WTC11 (cell line): ENCODE results near the gene RPL34. TPM values are rescaled to one million over a fixed set of nuclear protein-coding genes. Genes with fewer than 3 reads are reported as not detected.

Source experiments
- ATAC-seq: fragments of 200-7000 bp; cut with Tn5 transposase; 2 replicates; pipeline ENCODE4 v1.10.0; 2021; ENCODE audit warnings: mild to moderate bottlenecking, moderate library complexity
- CTCF ChIA-PET: fragments of 300-600 bp; sonication (Branson Sonifier 250); formaldehyde crosslinking; loops from one replicate; lab custom pipeline; 2021; ENCODE audit warnings: antibody characterized with exemption; lab: Charles Lee
- POLR2A ChIA-PET: fragments of 350-600 bp; sonication (Branson Sonifier 250); formaldehyde crosslinking; loops from one replicate; lab custom pipeline; 2021; ENCODE audit warnings: antibody characterized with exemption; lab: Charles Lee
- DNase-seq: peaks from one replicate; pipeline ENCODE4 v3.0.0; 2021; ENCODE audit warnings: low spot score
- H3K27ac Mint-ChIP-seq: 2 replicates; pipeline ENCODE4 v1.8.0; 2021; ENCODE audit warnings: mixed read lengths
- H3K27me3 Mint-ChIP-seq: 2 replicates; pipeline ENCODE4 v1.8.0; 2021; ENCODE audit warnings: low read depth, mild to moderate bottlenecking, moderate library complexity, mixed read lengths
- H3K36me3 Mint-ChIP-seq: 2 replicates; pipeline ENCODE4 v1.8.0; 2021; ENCODE audit warnings: mixed read lengths
- H3K4me1 Mint-ChIP-seq: 2 replicates; pipeline ENCODE4 v1.8.0; 2022; ENCODE audit warnings: mixed read lengths
- H3K4me3 Mint-ChIP-seq: 2 replicates; pipeline ENCODE4 v1.8.0; 2021; ENCODE audit warnings: mild to moderate bottlenecking, moderate library complexity, mixed read lengths
- H3K9me3 Mint-ChIP-seq: 2 replicates; pipeline ENCODE4 v1.8.0; 2021; ENCODE audit warnings: mixed read lengths
- CREB1 ChIP-seq: sonication (generic); formaldehyde crosslinking; IDR thresholded peaks from 2 replicates; pipeline ENCODE4 v1.8.0; 2023; ENCODE audit warnings: mild to moderate bottlenecking, missing genetic modification reagents
- ESRRA ChIP-seq: sonication (generic); formaldehyde crosslinking; IDR thresholded peaks from 2 replicates; pipeline ENCODE4 v1.8.1; 2022; ENCODE audit warnings: mild to moderate bottlenecking, missing genetic modification reagents, borderline replicate concordance
- FOXJ3 ChIP-seq: sonication (generic); formaldehyde crosslinking; IDR thresholded peaks from 2 replicates; pipeline ENCODE4 v1.9.0; 2021; ENCODE audit warnings: missing genetic modification reagents, mild to moderate bottlenecking, borderline replicate concordance
- FOXK1 ChIP-seq: sonication (generic); formaldehyde crosslinking; IDR thresholded peaks from 2 replicates; pipeline ENCODE4 v1.8.0; 2022; ENCODE audit warnings: mild to moderate bottlenecking, moderate library complexity, missing genetic modification reagents
- FOXP1 ChIP-seq: sonication (generic); formaldehyde crosslinking; IDR thresholded peaks from 2 replicates; pipeline ENCODE4 v1.8.0; 2022; ENCODE audit warnings: missing genetic modification reagents, mild to moderate bottlenecking, moderate library complexity, borderline replicate concordance
- GABPB1 ChIP-seq: sonication (generic); formaldehyde crosslinking; IDR thresholded peaks from 2 replicates; pipeline ENCODE4 v1.8.1; 2023; ENCODE audit warnings: mild to moderate bottlenecking, missing genetic modification reagents
- HMGA2 ChIP-seq: fragments of 250-450 bp; sonication (Bioruptor Pico); IDR thresholded peaks from 2 replicates; pipeline ENCODE4 v1.4.0; 2021; ENCODE audit warnings: mild to moderate bottlenecking, moderate library complexity
- JAZF1 ChIP-seq: fragments of 250-450 bp; sonication (Bioruptor Pico); IDR thresholded peaks from 2 replicates; pipeline ENCODE4 v1.9.0; 2021; ENCODE audit warnings: moderate library complexity, mild to moderate bottlenecking, inconsistent platforms
- NR2C2 ChIP-seq: sonication (generic); formaldehyde crosslinking; IDR thresholded peaks from 2 replicates; pipeline ENCODE4 v1.8.0; 2022; ENCODE audit warnings: mild to moderate bottlenecking, missing genetic modification reagents
- NR3C1 ChIP-seq: sonication (generic); formaldehyde crosslinking; conservative IDR thresholded peaks from 2 replicates; pipeline ENCODE4 v1.8.1; 2023; ENCODE audit warnings: low read depth, mild to moderate bottlenecking, missing genetic modification reagents
- SMAD3 ChIP-seq: sonication (generic); formaldehyde crosslinking; IDR thresholded peaks from 2 replicates; pipeline ENCODE4 v1.8.0; 2022; ENCODE audit warnings: missing genetic modification reagents, mild to moderate bottlenecking, borderline replicate concordance
- TCF7 ChIP-seq: sonication (generic); formaldehyde crosslinking; IDR thresholded peaks from 2 replicates; pipeline ENCODE4 v1.8.0; 2022; ENCODE audit warnings: mild to moderate bottlenecking, low read depth, missing genetic modification reagents, moderate library complexity
- TEAD1 ChIP-seq: sonication (generic); formaldehyde crosslinking; IDR thresholded peaks from 2 replicates; pipeline ENCODE4 v1.8.0; 2022; ENCODE audit warnings: mild to moderate bottlenecking, missing genetic modification reagents
- ZNF121 ChIP-seq: sonication (generic); formaldehyde crosslinking; IDR thresholded peaks from 2 replicates; pipeline ENCODE4 v1.8.0; 2023; ENCODE audit warnings: missing genetic modification reagents
- ZNF138 ChIP-seq: sonication (generic); formaldehyde crosslinking; conservative IDR thresholded peaks from 2 replicates; pipeline ENCODE4 v1.8.1; 2022; ENCODE audit warnings: mild to moderate bottlenecking, moderate library complexity, missing genetic modification reagents
- ZNF219 ChIP-seq: sonication (generic); formaldehyde crosslinking; IDR thresholded peaks from 2 replicates; pipeline ENCODE4 v1.8.0; 2023; ENCODE audit warnings: missing genetic modification reagents, mild to moderate bottlenecking, borderline replicate concordance
- ZNF423 ChIP-seq: fragments of 250-450 bp; sonication (Bioruptor Pico); IDR thresholded peaks from 2 replicates; pipeline ENCODE4 v2.1.2; 2022; ENCODE audit warnings: mild to moderate bottlenecking, moderate library complexity
- total RNA-seq: library from RNA; stranded (reverse); gene quantifications from 3 replicates; pipeline ENCODE4 v1.2.3, GENCODE V29; 2021
- TF ChIP-seq, protein P1 (sequence below): sonication (generic); formaldehyde crosslinking; IDR thresholded peaks from 2 replicates; pipeline ENCODE4 v1.8.1; 2023; ENCODE audit warnings: mild to moderate bottlenecking, missing genetic modification reagents
- TF ChIP-seq, protein P2 (sequence below): sonication (generic); formaldehyde crosslinking; IDR thresholded peaks from 2 replicates; pipeline ENCODE4 v1.8.1; 2022; ENCODE audit warnings: mild to moderate bottlenecking, missing genetic modification reagents, moderate library complexity, borderline replicate concordance
- TF ChIP-seq, protein P3 (sequence below): sonication (generic); formaldehyde crosslinking; IDR thresholded peaks from 2 replicates; pipeline ENCODE4 v1.8.1; 2023; ENCODE audit warnings: mild to moderate bottlenecking, moderate library complexity, missing genetic modification reagents
- TF ChIP-seq, protein P4 (sequence below): sonication (generic); formaldehyde crosslinking; IDR thresholded peaks from 2 replicates; pipeline ENCODE4 v1.8.0; 2022; ENCODE audit warnings: mild to moderate bottlenecking, missing genetic modification reagents
- TF ChIP-seq, protein P5 (sequence below): fragments of 250-450 bp; sonication (Bioruptor Pico); IDR thresholded peaks from 2 replicates; pipeline ENCODE4 v1.9.0; 2021; ENCODE audit warnings: moderate library complexity, mild to moderate bottlenecking, inconsistent platforms, borderline replicate concordance
- TF ChIP-seq, protein P6 (sequence below): sonication (generic); formaldehyde crosslinking; conservative IDR thresholded peaks from 2 replicates; pipeline ENCODE4 v1.8.1; 2023; ENCODE audit warnings: mild to moderate bottlenecking, low read depth, missing genetic modification reagents, moderate library complexity
- TF ChIP-seq, protein P7 (sequence below): sonication (generic); formaldehyde crosslinking; IDR thresholded peaks from 2 replicates; pipeline ENCODE4 v1.8.1; 2022; ENCODE audit warnings: mild to moderate bottlenecking, moderate library complexity, missing genetic modification reagents

RPL34 gene
- total RNA-seq, 1 experiment from 2014 or later = 1,253 TPM

DNA sequence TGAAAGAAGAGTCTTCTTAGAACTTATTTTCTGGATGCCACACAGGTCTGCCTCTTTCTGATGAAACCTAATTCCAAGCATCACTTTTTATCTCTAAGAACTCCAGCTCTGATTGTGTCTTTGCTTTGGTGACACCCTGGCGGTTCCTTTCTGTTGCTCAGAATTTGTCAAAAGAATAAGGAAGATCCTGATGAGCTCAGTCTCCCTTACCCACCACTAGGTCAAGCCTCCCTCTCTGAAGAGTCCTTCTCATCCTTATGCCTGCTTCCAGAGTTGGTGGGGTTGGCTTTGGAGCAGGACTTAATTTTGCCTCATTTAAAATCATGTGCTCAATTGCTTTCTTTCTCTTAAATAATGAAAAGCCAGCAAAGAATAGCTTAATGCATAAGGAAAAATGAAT is 31.5 kb upstream of the RPL34 start:
- CTCF ChIA-PET = interaction anchor here (1.2 kb wide), 1 partner anchor 17 kb away, joined by 3 read pairs; no protein-coding TSS in a partner anchor

DNA sequence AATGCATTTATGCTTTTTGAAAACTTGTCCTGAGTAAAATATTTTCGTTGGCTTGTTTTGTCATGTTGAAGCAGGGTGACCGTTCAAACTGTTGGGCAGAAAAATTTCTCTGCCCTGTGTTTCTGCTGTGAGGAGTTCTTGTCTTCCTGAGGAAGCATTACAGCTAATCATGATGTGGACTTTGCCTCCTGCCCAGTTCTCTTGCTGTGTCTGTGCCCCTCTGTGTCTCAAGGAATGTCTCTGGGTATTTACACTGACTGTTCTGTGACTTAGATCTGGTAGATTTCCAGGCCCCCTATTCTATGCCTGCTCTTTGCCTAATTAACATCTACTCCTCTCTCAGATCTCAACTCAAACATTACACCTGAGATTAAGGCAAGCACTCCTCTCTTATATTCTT is 30.4 kb upstream of the RPL34 start:
- no peak for DNase-seq
- peaks cover 80% of the 10 kb centered on the region for H3K27me3 Mint-ChIP-seq
- peaks cover 7% of the 10 kb centered on the region for H3K4me1 Mint-ChIP-seq
- no peak for ATAC-seq
- ChIA-PET CTCF (no interaction called here), POLR2A (no interaction called here)
- 0 out of 2 replicates have a peak, but pooled peaks cover 3% of the 10 kb centered on the region for H3K9me3 Mint-ChIP-seq
- no peak overlapping the region for H3K27ac Mint-ChIP-seq
- no peak for TF ChIP-seq FOXP1 (CRISPR knock-in tag)
- TF ChIP-seq TEAD1 (CRISPR knock-in tag) = no peak
- TF ChIP-seq FOXJ3 = no peak
- no peak for TF ChIP-seq ZNF423
- TF ChIP-seq, protein P1, sequence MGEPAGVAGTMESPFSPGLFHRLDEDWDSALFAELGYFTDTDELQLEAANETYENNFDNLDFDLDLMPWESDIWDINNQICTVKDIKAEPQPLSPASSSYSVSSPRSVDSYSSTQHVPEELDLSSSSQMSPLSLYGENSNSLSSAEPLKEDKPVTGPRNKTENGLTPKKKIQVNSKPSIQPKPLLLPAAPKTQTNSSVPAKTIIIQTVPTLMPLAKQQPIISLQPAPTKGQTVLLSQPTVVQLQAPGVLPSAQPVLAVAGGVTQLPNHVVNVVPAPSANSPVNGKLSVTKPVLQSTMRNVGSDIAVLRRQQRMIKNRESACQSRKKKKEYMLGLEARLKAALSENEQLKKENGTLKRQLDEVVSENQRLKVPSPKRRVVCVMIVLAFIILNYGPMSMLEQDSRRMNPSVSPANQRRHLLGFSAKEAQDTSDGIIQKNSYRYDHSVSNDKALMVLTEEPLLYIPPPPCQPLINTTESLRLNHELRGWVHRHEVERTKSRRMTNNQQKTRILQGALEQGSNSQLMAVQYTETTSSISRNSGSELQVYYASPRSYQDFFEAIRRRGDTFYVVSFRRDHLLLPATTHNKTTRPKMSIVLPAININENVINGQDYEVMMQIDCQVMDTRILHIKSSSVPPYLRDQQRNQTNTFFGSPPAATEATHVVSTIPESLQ (CRISPR knock-in tag) = no peak
- TF ChIP-seq, protein P2, sequence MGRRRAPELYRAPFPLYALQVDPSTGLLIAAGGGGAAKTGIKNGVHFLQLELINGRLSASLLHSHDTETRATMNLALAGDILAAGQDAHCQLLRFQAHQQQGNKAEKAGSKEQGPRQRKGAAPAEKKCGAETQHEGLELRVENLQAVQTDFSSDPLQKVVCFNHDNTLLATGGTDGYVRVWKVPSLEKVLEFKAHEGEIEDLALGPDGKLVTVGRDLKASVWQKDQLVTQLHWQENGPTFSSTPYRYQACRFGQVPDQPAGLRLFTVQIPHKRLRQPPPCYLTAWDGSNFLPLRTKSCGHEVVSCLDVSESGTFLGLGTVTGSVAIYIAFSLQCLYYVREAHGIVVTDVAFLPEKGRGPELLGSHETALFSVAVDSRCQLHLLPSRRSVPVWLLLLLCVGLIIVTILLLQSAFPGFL (CRISPR knock-in tag) = no peak
- TF ChIP-seq FOXK1 = no peak
- TF ChIP-seq HMGA2 (CRISPR knock-in tag) = no peak
- TF ChIP-seq, protein P3, sequence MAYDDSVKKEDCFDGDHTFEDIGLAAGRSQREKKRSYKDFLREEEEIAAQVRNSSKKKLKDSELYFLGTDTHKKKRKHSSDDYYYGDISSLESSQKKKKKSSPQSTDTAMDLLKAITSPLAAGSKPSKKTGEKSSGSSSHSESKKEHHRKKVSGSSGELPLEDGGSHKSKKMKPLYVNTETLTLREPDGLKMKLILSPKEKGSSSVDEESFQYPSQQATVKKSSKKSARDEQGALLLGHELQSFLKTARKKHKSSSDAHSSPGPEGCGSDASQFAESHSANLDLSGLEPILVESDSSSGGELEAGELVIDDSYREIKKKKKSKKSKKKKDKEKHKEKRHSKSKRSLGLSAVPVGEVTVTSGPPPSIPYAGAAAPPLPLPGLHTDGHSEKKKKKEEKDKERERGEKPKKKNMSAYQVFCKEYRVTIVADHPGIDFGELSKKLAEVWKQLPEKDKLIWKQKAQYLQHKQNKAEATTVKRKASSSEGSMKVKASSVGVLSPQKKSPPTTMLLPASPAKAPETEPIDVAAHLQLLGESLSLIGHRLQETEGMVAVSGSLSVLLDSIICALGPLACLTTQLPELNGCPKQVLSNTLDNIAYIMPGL (CRISPR knock-in tag) = no peak
- TF ChIP-seq ZNF219 = no peak
- no peak for TF ChIP-seq CREB1 (CRISPR knock-in tag)
- TF ChIP-seq, protein P4, sequence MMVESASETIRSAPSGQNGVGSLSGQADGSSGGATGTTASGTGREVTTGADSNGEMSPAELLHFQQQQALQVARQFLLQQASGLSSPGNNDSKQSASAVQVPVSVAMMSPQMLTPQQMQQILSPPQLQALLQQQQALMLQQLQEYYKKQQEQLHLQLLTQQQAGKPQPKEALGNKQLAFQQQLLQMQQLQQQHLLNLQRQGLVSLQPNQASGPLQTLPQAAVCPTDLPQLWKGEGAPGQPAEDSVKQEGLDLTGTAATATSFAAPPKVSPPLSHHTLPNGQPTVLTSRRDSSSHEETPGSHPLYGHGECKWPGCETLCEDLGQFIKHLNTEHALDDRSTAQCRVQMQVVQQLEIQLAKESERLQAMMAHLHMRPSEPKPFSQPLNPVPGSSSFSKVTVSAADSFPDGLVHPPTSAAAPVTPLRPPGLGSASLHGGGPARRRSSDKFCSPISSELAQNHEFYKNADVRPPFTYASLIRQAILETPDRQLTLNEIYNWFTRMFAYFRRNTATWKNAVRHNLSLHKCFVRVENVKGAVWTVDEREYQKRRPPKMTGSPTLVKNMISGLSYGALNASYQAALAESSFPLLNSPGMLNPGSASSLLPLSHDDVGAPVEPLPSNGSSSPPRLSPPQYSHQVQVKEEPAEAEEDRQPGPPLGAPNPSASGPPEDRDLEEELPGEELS (CRISPR knock-in tag) = no peak
- no peak for TF ChIP-seq SMAD3 (CRISPR knock-in tag)
- no peak for TF ChIP-seq ZNF121 (CRISPR knock-in tag)
- TF ChIP-seq, protein P5, sequence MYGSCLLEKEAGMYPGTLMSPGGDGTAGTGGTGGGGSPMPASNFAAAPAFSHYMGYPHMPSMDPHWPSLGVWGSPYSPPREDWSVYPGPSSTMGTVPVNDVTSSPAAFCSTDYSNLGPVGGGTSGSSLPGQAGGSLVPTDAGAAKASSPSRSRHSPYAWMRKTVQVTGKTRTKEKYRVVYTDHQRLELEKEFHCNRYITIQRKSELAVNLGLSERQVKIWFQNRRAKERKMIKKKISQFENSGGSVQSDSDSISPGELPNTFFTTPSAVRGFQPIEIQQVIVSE = no peak
- no peak for TF ChIP-seq TCF7 (CRISPR knock-in tag)
- TF ChIP-seq ESRRA (CRISPR knock-in tag) = no peak
- TF ChIP-seq GABPB1 (CRISPR knock-in tag) = no peak
- no peak overlapping the region for H3K4me3 Mint-ChIP-seq
- H3K36me3 Mint-ChIP-seq = peaks cover 3% of the 10 kb centered on the region; the same call in 1 of the 2 replicates

More for the DNA sequence above, 31.5 kb upstream of the RPL34 start:
- no peak; the same call in 1 of the 2 replicates for ATAC-seq
- Mint-ChIP-seq H3K4me3 (no peak overlapping the region), H3K27ac (no peak overlapping the region), H3K4me1 (peaks cover 7% of the 10 kb centered on the region), H3K9me3 (no peaks in the 10 kb centered on the region), H3K36me3 (no peaks in the 10 kb centered on the region), H3K27me3 (peaks cover 69% of the 10 kb centered on the region)
- TF ChIP-seq, protein P6, sequence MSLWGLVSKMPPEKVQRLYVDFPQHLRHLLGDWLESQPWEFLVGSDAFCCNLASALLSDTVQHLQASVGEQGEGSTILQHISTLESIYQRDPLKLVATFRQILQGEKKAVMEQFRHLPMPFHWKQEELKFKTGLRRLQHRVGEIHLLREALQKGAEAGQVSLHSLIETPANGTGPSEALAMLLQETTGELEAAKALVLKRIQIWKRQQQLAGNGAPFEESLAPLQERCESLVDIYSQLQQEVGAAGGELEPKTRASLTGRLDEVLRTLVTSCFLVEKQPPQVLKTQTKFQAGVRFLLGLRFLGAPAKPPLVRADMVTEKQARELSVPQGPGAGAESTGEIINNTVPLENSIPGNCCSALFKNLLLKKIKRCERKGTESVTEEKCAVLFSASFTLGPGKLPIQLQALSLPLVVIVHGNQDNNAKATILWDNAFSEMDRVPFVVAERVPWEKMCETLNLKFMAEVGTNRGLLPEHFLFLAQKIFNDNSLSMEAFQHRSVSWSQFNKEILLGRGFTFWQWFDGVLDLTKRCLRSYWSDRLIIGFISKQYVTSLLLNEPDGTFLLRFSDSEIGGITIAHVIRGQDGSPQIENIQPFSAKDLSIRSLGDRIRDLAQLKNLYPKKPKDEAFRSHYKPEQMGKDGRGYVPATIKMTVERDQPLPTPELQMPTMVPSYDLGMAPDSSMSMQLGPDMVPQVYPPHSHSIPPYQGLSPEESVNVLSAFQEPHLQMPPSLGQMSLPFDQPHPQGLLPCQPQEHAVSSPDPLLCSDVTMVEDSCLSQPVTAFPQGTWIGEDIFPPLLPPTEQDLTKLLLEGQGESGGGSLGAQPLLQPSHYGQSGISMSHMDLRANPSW = no peak
- no peak for TF ChIP-seq JAZF1 (CRISPR knock-in tag)
- no peak for TF ChIP-seq NR3C1 (CRISPR knock-in tag)
- TF ChIP-seq, protein P7, sequence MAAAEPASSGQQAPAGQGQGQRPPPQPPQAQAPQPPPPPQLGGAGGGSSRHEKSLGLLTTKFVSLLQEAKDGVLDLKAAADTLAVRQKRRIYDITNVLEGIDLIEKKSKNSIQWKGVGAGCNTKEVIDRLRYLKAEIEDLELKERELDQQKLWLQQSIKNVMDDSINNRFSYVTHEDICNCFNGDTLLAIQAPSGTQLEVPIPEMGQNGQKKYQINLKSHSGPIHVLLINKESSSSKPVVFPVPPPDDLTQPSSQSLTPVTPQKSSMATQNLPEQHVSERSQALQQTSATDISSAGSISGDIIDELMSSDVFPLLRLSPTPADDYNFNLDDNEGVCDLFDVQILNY (CRISPR knock-in tag) = no peak
- no peak for TF ChIP-seq ZNF138 (CRISPR knock-in tag)
- no peak for TF ChIP-seq NR2C2 (CRISPR knock-in tag)
- no peak for TF ChIP-seq HMGA2 (CRISPR knock-in tag)
- DNase-seq = no peak
- POLR2A ChIA-PET = interaction anchor here (0.6 kb wide), 1 partner anchor 51 kb away, joined by 3 read pairs; no protein-coding TSS in a partner anchor
